Body of pancreas (tissue), 4 donors: ENCODE measurements around the gene HLA-DPB1. TPM values are rescaled to one million over a fixed set of nuclear protein-coding genes. Genes with fewer than 3 reads are reported as not detected.

Experiments
- ATAC-seq: fragments of 150-250 bp; one replicate; pipeline ENCODE4 v1.9.1; 2016
- DNase-seq, 4 donors: peaks; one replicate each; pipeline ENCODE4 v3.0.0-alpha.2; 2019
- H3K27ac ChIP-seq, 4 donors: fragments of 200-600 bp; sonication (generic); 1 replicate in 3 of 4; 2 replicates in 1 of 4; pipeline versions ENCODE4 v1.5.1 to v1.6.1; 2016 to 2019; ENCODE audit warnings: mild to moderate bottlenecking in 1 of 4, mixed read lengths in 1 of 4, moderate library complexity in 1 of 4
- H3K27me3 ChIP-seq, 2 donors: fragments of 200-600 bp; sonication (generic); one replicate each; pipeline ENCODE4 v1.6.0; 2016; ENCODE audit warnings: mild to moderate bottlenecking in 1 of 2
- H3K36me3 ChIP-seq, 2 donors: fragments of 200-600 bp; sonication (generic); replicated peaks in 1 of 2; 2 replicates each; pipeline ENCODE4 v1.5.1; 2016; ENCODE audit warnings: low read depth in 2 of 2; ENCODE audit not compliant: insufficient read depth in 1 of 2
- H3K4me1 ChIP-seq: fragments of 200-600 bp; sonication (generic); one replicate; pipeline ENCODE4 v1.6.0; 2016
- H3K4me3 ChIP-seq, 2 donors: fragments of 200-600 bp; sonication (generic); 1 replicate in 1 of 2; 2 replicates in 1 of 2; pipeline ENCODE4 v1.5.1; 2016 to 2019
- H3K9me3 ChIP-seq, 3 donors: fragments of 200-600 bp; sonication (generic); 1 replicate in 2 of 3; 2 replicates in 1 of 3; pipeline ENCODE4 v1.5.1; 2016
- POLR2A ChIP-seq, 3 donors: fragments of 450-650 bp; IDR thresholded peaks; one replicate each; pipeline ENCODE4 v1.6.1; 2016; ENCODE audit warnings: antibody characterized with exemption in 3 of 3, mild to moderate bottlenecking in 2 of 3
- WGBS, 2 donors: methylation state at CpG; one replicate each; pipeline ENCODE4 v1.1.5; 2017; 5-methylcytosine and 5-hydroxymethylcytosine counted together
- intact Hi-C: fragments of 100-400 bp; cut with DNase I; formaldehyde crosslinking; loops from one replicate; pipeline ENCODE4 v1.15.1; 2023
- total RNA-seq, 2 donors: library from RNA; depleted of rRNA; stranded (reverse); fragments of >200 nt; gene quantifications; one replicate each; pipeline ENCODE4 v1.1.0, GENCODE V29; 2016
- TF ChIP-seq, protein P1 (sequence below), 7 experiments: fragments of 450-650 bp in 4 of 7; fragments of 200-600 bp in 3 of 7; sonication (generic) in 3 of 7; IDR thresholded peaks; one replicate each; pipeline ENCODE4 v1.5.1; 2016 to 2019; ENCODE audit warnings: antibody characterized with exemption in 7 of 7

HLA-DPB1 gene
- total RNA-seq, 2 donors from 2014 or later, result 41.2 to 52.4 TPM

DNA sequence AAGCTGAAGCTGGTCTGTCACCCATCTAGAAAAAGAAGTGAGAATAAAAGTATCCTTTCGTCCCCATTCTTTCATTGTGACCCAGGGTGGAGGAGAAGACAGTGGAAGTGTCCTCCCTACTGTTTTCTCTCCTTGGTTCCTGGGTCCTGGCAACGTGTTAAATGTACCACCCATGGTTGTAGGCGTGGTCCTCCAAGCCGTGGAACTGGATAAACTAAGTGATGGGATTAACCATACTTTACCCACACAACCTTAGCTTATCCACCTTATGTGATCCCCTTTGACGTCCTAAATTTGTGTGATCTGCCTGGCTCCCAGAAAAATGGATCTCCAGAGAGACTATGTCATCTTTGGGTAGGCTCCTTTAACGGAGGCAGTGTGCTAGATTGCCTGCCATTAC, 47.4 kb downstream of the HLA-DPB1 start:
- ATAC-seq, result no peak
- H3K27ac ChIP-seq, result no peak overlapping the region
- TF ChIP-seq POLR2A (IDR thresholded peaks at IDR 0.05), result no peak
- TF ChIP-seq, protein P1, sequence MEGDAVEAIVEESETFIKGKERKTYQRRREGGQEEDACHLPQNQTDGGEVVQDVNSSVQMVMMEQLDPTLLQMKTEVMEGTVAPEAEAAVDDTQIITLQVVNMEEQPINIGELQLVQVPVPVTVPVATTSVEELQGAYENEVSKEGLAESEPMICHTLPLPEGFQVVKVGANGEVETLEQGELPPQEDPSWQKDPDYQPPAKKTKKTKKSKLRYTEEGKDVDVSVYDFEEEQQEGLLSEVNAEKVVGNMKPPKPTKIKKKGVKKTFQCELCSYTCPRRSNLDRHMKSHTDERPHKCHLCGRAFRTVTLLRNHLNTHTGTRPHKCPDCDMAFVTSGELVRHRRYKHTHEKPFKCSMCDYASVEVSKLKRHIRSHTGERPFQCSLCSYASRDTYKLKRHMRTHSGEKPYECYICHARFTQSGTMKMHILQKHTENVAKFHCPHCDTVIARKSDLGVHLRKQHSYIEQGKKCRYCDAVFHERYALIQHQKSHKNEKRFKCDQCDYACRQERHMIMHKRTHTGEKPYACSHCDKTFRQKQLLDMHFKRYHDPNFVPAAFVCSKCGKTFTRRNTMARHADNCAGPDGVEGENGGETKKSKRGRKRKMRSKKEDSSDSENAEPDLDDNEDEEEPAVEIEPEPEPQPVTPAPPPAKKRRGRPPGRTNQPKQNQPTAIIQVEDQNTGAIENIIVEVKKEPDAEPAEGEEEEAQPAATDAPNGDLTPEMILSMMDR (IDR thresholded peaks at IDR 0.05), result no peak
- no peaks in the 10 kb centered on the region for H3K27me3 ChIP-seq
- intact Hi-C loops, result no loop called here
- no peaks in the 10 kb centered on the region for H3K9me3 ChIP-seq
- H3K4me1 ChIP-seq, result no peaks in the 10 kb centered on the region
- H3K36me3 ChIP-seq, result no peaks in the 10 kb centered on the region
- no peak overlapping the region for H3K4me3 ChIP-seq
- WGBS, 2 donors, result 64 to 72% methylated on average over 6 of the region's 6 CpGs
- no peak for DNase-seq

DNA sequence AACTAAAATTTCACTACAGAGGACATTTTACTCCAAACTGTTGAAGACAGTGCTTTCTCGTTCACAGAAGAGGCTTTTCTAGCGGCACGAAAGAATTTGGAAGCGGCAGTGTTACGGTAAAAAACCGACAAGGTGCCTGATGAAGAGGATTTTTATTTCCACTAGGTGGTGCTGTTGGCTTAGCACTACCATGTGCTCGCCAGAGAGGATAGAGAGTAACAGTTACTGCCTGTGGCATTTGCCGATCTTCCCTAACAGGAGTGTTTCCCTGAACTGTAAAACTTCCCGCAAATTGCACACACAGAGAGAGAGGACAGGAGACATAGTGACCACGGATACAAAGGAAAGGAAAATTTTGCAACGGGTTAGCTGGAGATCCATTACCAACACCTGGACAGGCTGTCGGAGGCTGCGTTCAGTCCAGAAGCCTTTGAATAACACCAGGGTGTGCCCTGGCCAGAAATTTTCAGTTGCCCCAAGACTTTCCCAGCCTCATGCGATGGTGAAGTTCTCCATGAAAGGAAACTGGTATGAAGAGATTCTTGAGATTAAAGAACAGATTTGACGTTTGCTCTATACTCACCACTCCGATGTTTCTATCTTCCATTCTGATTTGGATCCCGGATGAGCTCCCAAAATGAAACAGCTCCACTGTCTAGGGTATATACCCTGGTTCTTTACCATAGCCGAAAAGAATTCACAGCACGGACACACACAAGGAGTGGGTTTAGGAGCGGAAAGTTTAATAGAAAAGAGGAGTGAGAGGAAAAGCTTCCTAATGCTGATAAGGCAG, 48.1 kb downstream of the HLA-DPB1 start:
- Histone ChIP-seq H3K4me3 (no peak overlapping the region), H3K9me3 (no peaks in the 10 kb centered on the region), H3K36me3 (no peaks in the 10 kb centered on the region), H3K4me1 (no peaks in the 10 kb centered on the region), H3K27me3 (no peaks in the 10 kb centered on the region), H3K27ac (no peak overlapping the region)
- intact Hi-C loops, result no loop called here
- WGBS, 2 donors, result 83 to 87% methylated on average over 20 of the region's 20 CpGs
- ATAC-seq, result no peak
- TF ChIP-seq, protein P1 (IDR thresholded peaks at IDR 0.05), result peak in 4 of 7 experiments; percentile 11 to 28 (median 22)
- no peak for TF ChIP-seq POLR2A (IDR thresholded peaks at IDR 0.05)
- no peak for DNase-seq

DNA sequence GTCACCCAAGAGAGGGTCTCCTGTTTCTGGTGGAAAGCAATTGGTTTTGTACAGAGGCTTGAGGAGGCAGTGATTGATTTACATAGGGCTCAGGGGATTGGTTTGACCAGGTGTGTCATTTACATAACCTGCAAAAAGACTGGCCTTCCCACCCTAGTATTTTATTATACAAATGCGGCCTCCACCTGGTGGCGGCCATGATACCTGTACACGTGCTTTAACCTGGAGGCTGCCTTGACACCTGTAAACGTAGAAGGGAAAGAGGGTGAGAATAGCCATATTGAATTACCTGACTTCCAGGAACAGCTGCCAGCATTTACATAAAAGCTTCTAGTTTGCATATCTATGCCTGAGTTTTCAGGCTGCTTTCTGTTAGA, 48.7 kb downstream of the HLA-DPB1 start:
- H3K36me3 ChIP-seq, result no peaks in the 10 kb centered on the region
- TF ChIP-seq, protein P1 (IDR thresholded peaks at IDR 0.05), result no peak
- TF ChIP-seq POLR2A (IDR thresholded peaks at IDR 0.05), result no peak
- ATAC-seq (no peak), DNase-seq (no peak)
- WGBS, 2 donors, result 75 to 86% methylated on average over 4 of the region's 4 CpGs
- H3K27ac ChIP-seq, result no peak overlapping the region
- H3K4me3 ChIP-seq, result no peak overlapping the region
- H3K27me3 ChIP-seq, result no peaks in the 10 kb centered on the region
- intact Hi-C loops, result no loop called here
- H3K4me1 ChIP-seq, result no peaks in the 10 kb centered on the region
- no peaks in the 10 kb centered on the region for H3K9me3 ChIP-seq

DNA sequence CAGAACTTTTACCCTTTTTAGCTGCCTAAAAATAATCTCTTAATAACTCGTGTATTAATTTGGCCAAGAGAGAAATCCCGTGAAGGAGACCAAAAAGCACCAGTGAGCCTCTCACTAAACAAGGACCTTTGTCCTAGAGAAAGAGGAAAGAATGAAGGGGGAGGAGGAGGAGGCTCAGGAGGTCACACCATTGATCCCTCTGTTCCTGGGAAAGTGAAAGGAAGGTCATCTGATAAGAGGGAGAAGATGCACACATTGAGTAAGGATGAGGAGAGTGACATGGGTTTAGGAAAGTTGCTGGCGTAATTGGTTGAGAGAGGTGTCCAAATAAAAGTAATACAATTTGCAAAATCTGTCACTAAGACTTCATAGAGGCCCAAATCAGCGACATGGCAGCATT, 49.2 kb downstream of the HLA-DPB1 start:
- Histone ChIP-seq H3K9me3 (no peaks in the 10 kb centered on the region), H3K27me3 (no peaks in the 10 kb centered on the region), H3K4me3 (no peak overlapping the region), H3K4me1 (no peaks in the 10 kb centered on the region), H3K27ac (no peak overlapping the region), H3K36me3 (no peaks in the 10 kb centered on the region)
- TF ChIP-seq, protein P1 (IDR thresholded peaks at IDR 0.05), result no peak
- no peak for TF ChIP-seq POLR2A (IDR thresholded peaks at IDR 0.05)
- intact Hi-C loops, result no loop called here
- DNase-seq, result no peak
- no peak for ATAC-seq
- WGBS, 2 donors, result 62 to 77% methylated on average over 4 of the region's 4 CpGs
